HG03432 (cell line): ENCODE results near the gene ACP1.
"Not testable (repeated sequence)": the region's sequence is repeated elsewhere in the genome, so short reads cannot be mapped to it uniquely, and the experiment has no call there.

Source experiments
- ATAC-seq: cut with Tn5 transposase; IDR thresholded peaks from one replicate; pipeline ENCODE4 v1.9.1; 2021; ENCODE audit warnings: mild to moderate bottlenecking, moderate library complexity; ENCODE audit not compliant: unreplicated experiment

The ACP1 gene

DNA sequence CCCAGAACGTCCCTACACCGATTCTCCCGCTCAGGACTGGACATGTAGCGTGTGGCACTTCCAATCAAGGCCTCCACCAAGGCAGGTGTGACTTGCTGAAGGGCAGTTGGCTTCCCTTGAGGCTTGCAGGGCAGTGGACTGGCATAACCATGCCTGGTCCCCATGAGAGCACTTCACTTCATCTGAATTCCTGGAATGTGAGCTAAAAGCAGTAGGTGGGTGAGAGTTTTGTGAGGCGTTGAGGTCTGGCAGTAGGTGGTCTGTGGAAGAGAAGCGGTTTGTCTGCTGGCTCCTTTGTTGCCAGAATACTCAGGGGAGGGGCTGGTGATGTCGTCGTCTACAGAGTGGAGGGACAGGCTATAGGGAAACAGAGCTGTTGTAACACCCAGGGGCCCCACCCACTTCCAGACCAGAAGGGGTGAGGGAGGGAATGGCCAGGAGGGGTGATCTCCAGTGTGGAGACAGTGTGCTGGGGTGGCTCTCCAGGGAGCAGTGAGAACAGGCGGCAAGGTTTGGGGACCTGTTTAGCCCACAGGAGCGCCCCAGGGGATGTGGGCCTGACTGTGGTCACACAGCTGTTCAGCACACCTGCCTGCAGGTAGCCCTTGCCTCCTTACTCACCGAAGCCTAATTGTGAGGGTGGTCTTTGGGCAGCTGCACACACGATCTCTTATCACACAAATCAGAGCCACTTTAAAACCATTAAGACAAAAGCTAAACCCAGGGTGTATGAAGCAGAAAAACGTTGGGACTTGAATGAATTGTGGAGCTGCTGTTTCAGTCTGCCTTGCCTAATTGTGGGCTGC is 44.6 kb downstream of the ACP1 start:
- ATAC-seq: no peak

- ATAC-seq: no peak
These were observed 45.3 kb downstream of the ACP1 start for GRCh38 chr2:309954-310510.

DNA sequence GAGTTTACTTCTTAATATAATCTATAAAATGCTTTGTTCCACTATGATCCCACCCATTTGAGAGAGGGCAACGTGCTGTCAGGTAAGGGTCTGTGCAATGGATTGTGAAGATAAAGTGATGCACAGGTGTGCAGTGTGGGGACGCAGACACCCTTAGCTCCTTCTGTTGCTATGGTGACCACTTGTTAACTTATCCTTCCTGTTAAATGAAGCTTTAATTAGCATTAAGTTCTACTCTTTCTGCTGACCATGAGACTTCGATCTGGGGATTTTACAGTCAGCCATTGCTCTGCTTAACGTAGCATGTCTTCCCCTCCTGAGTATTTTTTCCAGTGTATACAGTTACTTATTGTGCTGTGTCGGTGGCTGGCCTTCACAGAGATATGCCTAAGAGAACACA is 46.2 kb downstream of the ACP1 start:
- no peak for ATAC-seq

DNA sequence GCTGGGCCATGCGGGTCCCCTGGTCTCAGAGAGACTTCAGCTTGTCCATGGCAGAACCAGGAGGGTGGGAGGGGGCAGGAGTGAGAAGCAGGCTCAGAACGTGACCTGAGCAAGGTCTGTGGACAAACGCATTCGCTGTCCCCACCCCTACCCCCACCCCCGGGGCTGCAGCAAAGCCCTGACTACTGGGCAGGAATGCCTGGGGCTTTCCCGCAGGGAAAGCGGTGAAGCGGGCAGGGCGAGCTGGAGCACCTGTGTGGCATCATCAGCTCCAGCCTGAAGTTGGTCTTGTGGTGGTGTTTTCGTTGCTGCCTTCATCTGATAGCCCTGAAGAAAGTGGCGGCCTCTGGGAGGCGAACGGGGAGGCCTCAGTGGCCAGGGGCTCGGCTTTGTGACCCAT is 49.2 kb downstream of the ACP1 start:
- ATAC-seq: no peak

- no peak for ATAC-seq
These were observed 50.0 kb downstream of the ACP1 start for GRCh38 chr2:314561-315336.

DNA sequence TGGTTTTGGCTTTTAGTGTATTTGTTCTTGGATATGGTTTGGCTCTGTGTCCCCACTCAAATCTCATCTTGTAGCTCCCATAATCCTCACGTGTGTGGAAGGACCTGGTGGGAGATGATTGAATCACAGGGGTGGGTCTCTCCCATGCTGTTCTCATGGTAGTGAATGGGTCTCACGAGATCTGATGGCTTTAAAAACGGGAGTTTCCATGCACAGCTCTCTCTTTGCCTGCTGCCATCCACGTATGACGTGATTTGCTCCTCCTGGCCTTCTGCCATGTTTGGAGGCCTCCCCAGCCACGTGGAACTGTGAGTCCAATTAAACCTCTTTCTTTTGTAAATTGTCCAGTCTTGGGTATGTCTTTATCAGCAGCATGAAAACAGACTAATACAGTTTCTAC is 51.2 kb downstream of the ACP1 start:
- not testable (repeated sequence) for ATAC-seq

DNA sequence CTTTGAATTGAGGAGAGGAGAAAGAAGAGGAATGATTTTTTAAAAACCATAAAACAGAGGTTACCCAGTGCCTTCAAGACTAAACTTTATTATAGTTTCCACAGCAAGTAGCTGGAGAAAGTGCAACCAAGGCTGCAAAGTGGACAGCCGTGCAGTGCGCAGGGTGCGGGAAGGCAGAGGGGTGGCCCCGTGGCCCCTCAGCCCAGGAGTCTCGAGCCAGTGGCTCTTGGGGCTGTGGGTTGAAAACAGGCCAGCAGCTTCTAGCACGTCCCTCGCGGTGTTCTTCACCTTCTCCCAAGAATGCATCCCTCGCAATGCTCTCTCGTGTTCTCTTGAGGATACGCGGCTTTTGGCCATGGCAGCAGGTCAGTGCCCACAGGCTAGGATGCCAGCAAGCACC is 51.6 kb downstream of the ACP1 start:
- no peak for ATAC-seq

- ATAC-seq: peak; percentile 89
These were observed 53.0 kb downstream of the ACP1 start for GRCh38 chr2:317501-318424.

DNA sequence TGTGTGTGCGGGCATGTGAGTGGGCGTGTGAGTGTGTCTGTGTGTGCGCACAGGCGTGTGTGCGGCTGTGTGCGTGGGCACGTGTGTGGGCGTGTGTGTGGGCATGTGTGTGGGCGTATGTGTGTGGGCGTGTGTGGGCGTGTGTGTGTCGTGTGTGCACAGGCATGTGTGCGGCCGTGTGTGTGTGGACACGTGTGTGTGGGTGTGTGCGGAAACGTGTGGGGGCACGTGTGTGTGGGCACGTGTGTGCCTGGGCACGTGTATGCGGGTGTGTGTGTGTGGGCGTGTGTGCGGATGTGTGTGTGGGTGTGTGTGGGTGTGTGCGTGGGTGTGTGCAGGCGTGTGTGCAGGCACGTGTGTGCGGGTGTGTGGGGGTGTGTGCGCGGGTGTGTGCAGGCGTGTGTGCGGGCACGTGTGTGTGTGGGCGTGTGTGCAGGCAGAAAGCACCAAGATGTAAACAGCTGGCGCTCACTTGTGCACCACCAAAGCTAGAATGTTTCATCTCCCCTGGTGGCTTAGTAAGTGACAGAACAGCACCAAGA is 54.4 kb downstream of the ACP1 start:
- ATAC-seq: no peak

GRCh38 chr2:320561-320960 is 55.8 kb downstream of the ACP1 start:
- no peak for ATAC-seq

GRCh38 chr2:322326-322725 is 57.6 kb downstream of the ACP1 start:
- no peak for ATAC-seq

DNA sequence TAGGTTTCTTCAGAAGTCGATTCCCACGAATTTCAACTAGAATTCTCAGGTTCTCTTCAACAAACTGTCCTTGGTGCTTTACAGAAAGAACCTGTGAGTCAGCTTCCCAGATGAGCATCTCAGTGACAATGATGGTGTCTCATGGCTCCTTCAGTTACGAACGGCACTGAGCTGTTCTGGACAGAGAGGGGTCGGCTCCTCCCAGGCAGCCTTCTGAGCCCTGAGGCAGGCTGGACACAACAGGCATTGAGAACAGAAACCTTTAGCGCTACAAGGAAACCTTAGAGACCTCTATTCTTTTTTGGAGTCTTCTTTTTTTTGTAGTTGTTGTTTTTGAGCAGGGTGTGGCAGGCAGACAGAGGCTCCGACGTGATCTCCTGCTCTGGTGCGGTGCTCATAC is 58.3 kb downstream of the ACP1 start:
- ATAC-seq: no peak
